Measurements from ENCODE around the gene NPLOC4. TPM values are rescaled to one million over a fixed set of nuclear protein-coding genes. Genes with fewer than 3 reads are reported as not detected.
"Not testable (repeated sequence)": the region's sequence is repeated elsewhere in the genome, so short reads cannot be mapped to it uniquely, and the experiment has no call there.

Gene NPLOC4
- total and polyA plus RNA-seq, 2 donors (not counting 1 experiment from before 2014, with no cell fraction given) = 51.0 to 62.5 TPM

GRCh38 chr17:81533339-81534141 lies 103.4 kb downstream of the NPLOC4 start:
- Histone ChIP-seq H4K20me1 (ENCODE audit: control insufficient read depth, extremely low read depth, insufficient read depth, low read length) (no peaks in the 10 kb centered on the region), H3K79me2 (ENCODE audit: control insufficient read depth, insufficient read depth, low read length) (no peaks in the 10 kb centered on the region), H3K9me3 (ENCODE audit: control insufficient read depth, insufficient read depth, low read depth, low read length) (no peaks in the 10 kb centered on the region), H3K36me3 (ENCODE audit: control insufficient read depth, insufficient read depth, low read length) (peaks cover 2% of the 10 kb centered on the region), H3K4me1 (ENCODE audit: control insufficient read depth, extremely low read depth, insufficient read depth, low read length) (no peaks in the 10 kb centered on the region), H3K4me2 (ENCODE audit: extremely low read depth, insufficient read depth, low read length) (no peak overlapping the region), H3K27ac (ENCODE audit: insufficient read depth, low read length) (no peak overlapping the region), H3K27me3 (ENCODE audit: control insufficient read depth, insufficient read depth, low read length) (peaks cover 11% of the 10 kb centered on the region), H3K4me3 (replicated peaks in 1 of 4; ENCODE audit: control extremely low read depth in 1 of 4, insufficient read depth in 1 of 4, low read depth in 3 of 4, low read length in 4 of 4) (no peak overlapping the region), H2AFZ (ENCODE audit: low read length) (no peak overlapping the region), H3K9ac (ENCODE audit: insufficient read depth, low read length) (no peak overlapping the region)
- TF ChIP-seq EZH2 (IDR thresholded peaks at IDR 0.05; ENCODE audit: low read length, missing control alignments) (no peak), CTCF (conservative IDR thresholded peaks at IDR 0.05 in 1 of 2, IDR thresholded peaks at IDR 0.05 in 1 of 2; ENCODE audit: low read depth in 1 of 2, low read length in 2 of 2) (no peak)
- DNase-seq (ENCODE audit: low read depth in 2 of 2) = no peak

GRCh38 chr17:81532490-81533287 lies 104.2 kb downstream of the NPLOC4 start:
- Histone ChIP-seq H3K4me2 (ENCODE audit: extremely low read depth, insufficient read depth, low read length) (no peak overlapping the region), H3K4me3 (replicated peaks in 1 of 4; ENCODE audit: control extremely low read depth in 1 of 4, insufficient read depth in 1 of 4, low read depth in 3 of 4, low read length in 4 of 4) (no peak overlapping the region), H3K9ac (ENCODE audit: insufficient read depth, low read length) (no peak overlapping the region), H3K4me1 (ENCODE audit: control insufficient read depth, extremely low read depth, insufficient read depth, low read length) (no peaks in the 10 kb centered on the region), H3K27me3 (ENCODE audit: control insufficient read depth, insufficient read depth, low read length) (peaks cover 11% of the 10 kb centered on the region), H3K79me2 (ENCODE audit: control insufficient read depth, insufficient read depth, low read length) (no peaks in the 10 kb centered on the region), H3K36me3 (ENCODE audit: control insufficient read depth, insufficient read depth, low read length) (no peaks in the 10 kb centered on the region), H3K27ac (ENCODE audit: insufficient read depth, low read length) (no peak overlapping the region), H2AFZ (ENCODE audit: low read length) (no peak overlapping the region), H4K20me1 (ENCODE audit: control insufficient read depth, extremely low read depth, insufficient read depth, low read length) (no peaks in the 10 kb centered on the region), H3K9me3 (ENCODE audit: control insufficient read depth, insufficient read depth, low read depth, low read length) (no peaks in the 10 kb centered on the region)
- no peak for TF ChIP-seq EZH2 (IDR thresholded peaks at IDR 0.05; ENCODE audit: low read length, missing control alignments)
- TF ChIP-seq CTCF (conservative IDR thresholded peaks at IDR 0.05 in 1 of 2, IDR thresholded peaks at IDR 0.05 in 1 of 2; ENCODE audit: low read depth in 1 of 2, low read length in 2 of 2) = no peak
- no peak for DNase-seq (ENCODE audit: low read depth in 2 of 2)

GRCh38 chr17:81531998-81532404 lies 104.9 kb downstream of the NPLOC4 start:
- not testable (repeated sequence) for H3K79me2 ChIP-seq (ENCODE audit: control insufficient read depth, insufficient read depth, low read length); H3K27ac ChIP-seq (ENCODE audit: insufficient read depth, low read length); DNase-seq (ENCODE audit: low read depth in 2 of 2); H3K4me3 ChIP-seq (replicated peaks in 1 of 4; ENCODE audit: control extremely low read depth in 1 of 4, insufficient read depth in 1 of 4, low read depth in 3 of 4, low read length in 4 of 4); H3K4me1 ChIP-seq (ENCODE audit: control insufficient read depth, extremely low read depth, insufficient read depth, low read length); H3K9me3 ChIP-seq (ENCODE audit: control insufficient read depth, insufficient read depth, low read depth, low read length); H3K36me3 ChIP-seq (ENCODE audit: control insufficient read depth, insufficient read depth, low read length); H3K4me2 ChIP-seq (ENCODE audit: extremely low read depth, insufficient read depth, low read length); H2AFZ ChIP-seq (ENCODE audit: low read length); H3K9ac ChIP-seq (ENCODE audit: insufficient read depth, low read length); H4K20me1 ChIP-seq (ENCODE audit: control insufficient read depth, extremely low read depth, insufficient read depth, low read length); H3K27me3 ChIP-seq (ENCODE audit: control insufficient read depth, insufficient read depth, low read length)

GRCh38 chr17:81531013-81531412 lies 105.9 kb downstream of the NPLOC4 start:
- H3K4me1 ChIP-seq (ENCODE audit: control insufficient read depth, extremely low read depth, insufficient read depth, low read length); H2AFZ ChIP-seq (ENCODE audit: low read length); H3K9ac ChIP-seq (ENCODE audit: insufficient read depth, low read length): not testable (repeated sequence)

More at GRCh38 chr17:81531013-81531412, 105.9 kb downstream of the NPLOC4 start:
- H3K27me3 ChIP-seq (ENCODE audit: control insufficient read depth, insufficient read depth, low read length); H3K36me3 ChIP-seq (ENCODE audit: control insufficient read depth, insufficient read depth, low read length); H3K4me2 ChIP-seq (ENCODE audit: extremely low read depth, insufficient read depth, low read length); H3K79me2 ChIP-seq (ENCODE audit: control insufficient read depth, insufficient read depth, low read length); H3K4me3 ChIP-seq (replicated peaks in 1 of 4; ENCODE audit: control extremely low read depth in 1 of 4, insufficient read depth in 1 of 4, low read depth in 3 of 4, low read length in 4 of 4); DNase-seq (ENCODE audit: low read depth in 2 of 2); H4K20me1 ChIP-seq (ENCODE audit: control insufficient read depth, extremely low read depth, insufficient read depth, low read length); H3K9me3 ChIP-seq (ENCODE audit: control insufficient read depth, insufficient read depth, low read depth, low read length); H3K27ac ChIP-seq (ENCODE audit: insufficient read depth, low read length): not testable (repeated sequence)

Measured in fibroblast of lung (primary cell).